Right atrium auricular region (tissue), 2 donors: Measurements from ENCODE around the gene CRHR1. TPM values are rescaled to one million over a fixed set of nuclear protein-coding genes. Genes with fewer than 3 reads are reported as not detected.

ENCODE experiments used
- DNase-seq: peaks from one replicate; pipeline ENCODE4 v3.0.0-alpha.2; 2019; ENCODE audit warnings: low spot score
- H3K27ac ChIP-seq, 2 donors: fragments of 200-600 bp; sonication (generic); 1 replicate in 1 of 2; 2 replicates in 1 of 2; pipeline ENCODE4 v1.5.1; 2016 to 2019
- H3K27me3 ChIP-seq, 2 donors: fragments of 200-600 bp; sonication (generic); one replicate each; pipeline versions ENCODE4 v1.5.1 to v1.6.0; 2017 to 2019
- H3K36me3 ChIP-seq: fragments of 200-600 bp; sonication (generic); one replicate; pipeline ENCODE4 v1.5.1; 2016
- H3K4me1 ChIP-seq, 2 donors: fragments of 200-600 bp; sonication (generic); one replicate each; pipeline versions ENCODE4 v1.5.1 to v1.6.0; 2017 to 2019
- H3K4me3 ChIP-seq, 2 donors: fragments of 200-600 bp; sonication (generic); 1 replicate in 1 of 2; 2 replicates in 1 of 2; pipeline ENCODE4 v1.5.1; 2017 to 2019; ENCODE audit warnings: mild to moderate bottlenecking in 1 of 2, moderate library complexity in 1 of 2
- H3K9me3 ChIP-seq, 2 donors: fragments of 200-600 bp; sonication (generic); one replicate each; pipeline ENCODE4 v1.5.1; 2019
- CTCF ChIP-seq, 2 donors: fragments of 200-600 bp; sonication (generic); IDR thresholded peaks; one replicate each; pipeline ENCODE4 v1.5.1; 2019; ENCODE audit warnings: antibody characterized with exemption in 2 of 2
- total RNA-seq, 2 donors: library from RNA; depleted of rRNA; stranded (reverse); fragments of >200 nt; gene quantifications; one replicate each; pipeline ENCODE4 v1.1.0, GENCODE V29; 2016

CRHR1 gene
- total RNA-seq, 2 donors from 2014 or later = not detected

- TF ChIP-seq CTCF (IDR thresholded peaks at IDR 0.05) = no peak
- H3K4me3 ChIP-seq = no peak overlapping the region
- no peaks in the 10 kb centered on the region for H3K9me3 ChIP-seq
- H3K4me1 ChIP-seq = no peaks in the 10 kb centered on the region
- H3K27ac ChIP-seq = no peak overlapping the region
- no peak for DNase-seq
- no peaks in the 10 kb centered on the region for H3K36me3 ChIP-seq
- H3K27me3 ChIP-seq = no peaks in the 10 kb centered on the region
Measured at GRCh38 chr17:45755050-45755449, 29.1 kb upstream of the CRHR1 start.

- no peaks in the 10 kb centered on the region for H3K27me3 ChIP-seq
- no peak for TF ChIP-seq CTCF (IDR thresholded peaks at IDR 0.05)
- H3K9me3 ChIP-seq = no peaks in the 10 kb centered on the region
- no peak overlapping the region for H3K27ac ChIP-seq
- no peak for DNase-seq
- H3K36me3 ChIP-seq = no peaks in the 10 kb centered on the region
- H3K4me1 ChIP-seq = no peaks in the 10 kb centered on the region
- no peak overlapping the region for H3K4me3 ChIP-seq
Measured at GRCh38 chr17:45756266-45756991, 27.7 kb upstream of the CRHR1 start.

GRCh38 chr17:45757431-45758218 is 26.5 kb upstream of the CRHR1 start:
- Histone ChIP-seq H3K36me3 (no peaks in the 10 kb centered on the region), H3K27me3 (no peaks in the 10 kb centered on the region), H3K4me1 (no peaks in the 10 kb centered on the region), H3K27ac (no peak overlapping the region), H3K9me3 (no peaks in the 10 kb centered on the region), H3K4me3 (no peak overlapping the region)
- DNase-seq = no peak
- TF ChIP-seq CTCF (IDR thresholded peaks at IDR 0.05) = no peak

- TF ChIP-seq CTCF (IDR thresholded peaks at IDR 0.05) = no peak
- Histone ChIP-seq H3K36me3 (no peaks in the 10 kb centered on the region), H3K27ac (no peak overlapping the region), H3K4me3 (no peak overlapping the region), H3K9me3 (no peaks in the 10 kb centered on the region), H3K27me3 (no peaks in the 10 kb centered on the region), H3K4me1 (no peaks in the 10 kb centered on the region)
- no peak for DNase-seq
Measured at GRCh38 chr17:45758544-45758943, 25.6 kb upstream of the CRHR1 start.

GRCh38 chr17:45759761-45760160 is 24.4 kb upstream of the CRHR1 start:
- TF ChIP-seq CTCF (IDR thresholded peaks at IDR 0.05) = no peak
- no peaks in the 10 kb centered on the region for H3K27me3 ChIP-seq

More at GRCh38 chr17:45759761-45760160, 24.4 kb upstream of the CRHR1 start:
- Histone ChIP-seq H3K4me1 (no peaks in the 10 kb centered on the region), H3K4me3 (no peak overlapping the region), H3K27ac (no peak overlapping the region), H3K36me3 (no peaks in the 10 kb centered on the region), H3K9me3 (no peaks in the 10 kb centered on the region)
- DNase-seq = no peak
